HG03354 (cell line): ENCODE data around the gene ME3.
A peak's percentile ranks its signal among the peaks of the same experiment; 100 is the strongest.

Source experiments
- ATAC-seq: cut with Tn5 transposase; IDR thresholded peaks from one replicate; pipeline ENCODE4 v1.9.1; 2021; ENCODE audit warnings: mild to moderate bottlenecking; ENCODE audit not compliant: unreplicated experiment, poor library complexity, severe bottlenecking

ME3 gene

GRCh38 chr11:86672007-86672621, at the start of gene ME3:
Gene ME3 (minus strand): TSS chr11:86672616.
- ATAC-seq = peak; percentile 56

DNA sequence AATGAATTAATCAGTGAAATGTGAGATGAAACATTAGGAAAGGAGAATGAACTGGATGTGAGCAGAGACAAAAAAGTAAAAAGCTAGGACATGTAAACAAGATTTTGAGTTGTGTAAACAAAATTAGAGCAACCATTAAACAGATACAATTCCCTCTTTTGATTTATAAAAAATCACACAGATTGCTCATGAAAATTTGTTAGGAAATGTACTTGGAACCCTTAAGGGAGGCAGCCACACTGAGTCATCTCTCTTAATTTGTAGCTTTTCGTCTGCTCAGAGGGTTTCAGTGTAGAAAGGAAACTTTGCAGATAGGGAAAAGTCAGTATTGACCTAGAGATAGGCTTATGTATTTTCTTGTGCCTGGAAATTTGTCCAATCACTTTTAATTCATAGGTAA, 49.6 kb upstream of the ME3 start:
- ATAC-seq = no peak

DNA sequence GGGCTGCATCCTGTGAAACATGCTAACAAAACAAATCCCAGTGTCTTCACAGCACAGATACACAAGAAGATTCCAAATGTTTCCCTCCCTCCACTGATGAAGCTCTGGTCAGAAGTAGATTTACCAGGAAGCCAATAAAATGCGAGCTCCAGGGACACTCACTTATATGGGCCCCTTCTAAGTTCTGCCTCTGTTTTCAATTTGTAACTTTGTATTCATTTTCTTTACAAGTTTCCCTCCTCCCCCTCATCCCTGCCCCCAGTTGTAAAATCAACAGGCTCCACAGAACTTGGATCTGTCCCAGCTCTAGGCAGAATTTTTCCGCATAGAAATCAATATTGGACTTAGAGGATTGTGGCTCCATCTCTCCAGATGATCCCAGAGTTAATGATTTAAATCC, 48.1 kb upstream of the ME3 start:
- ATAC-seq = no peak

DNA sequence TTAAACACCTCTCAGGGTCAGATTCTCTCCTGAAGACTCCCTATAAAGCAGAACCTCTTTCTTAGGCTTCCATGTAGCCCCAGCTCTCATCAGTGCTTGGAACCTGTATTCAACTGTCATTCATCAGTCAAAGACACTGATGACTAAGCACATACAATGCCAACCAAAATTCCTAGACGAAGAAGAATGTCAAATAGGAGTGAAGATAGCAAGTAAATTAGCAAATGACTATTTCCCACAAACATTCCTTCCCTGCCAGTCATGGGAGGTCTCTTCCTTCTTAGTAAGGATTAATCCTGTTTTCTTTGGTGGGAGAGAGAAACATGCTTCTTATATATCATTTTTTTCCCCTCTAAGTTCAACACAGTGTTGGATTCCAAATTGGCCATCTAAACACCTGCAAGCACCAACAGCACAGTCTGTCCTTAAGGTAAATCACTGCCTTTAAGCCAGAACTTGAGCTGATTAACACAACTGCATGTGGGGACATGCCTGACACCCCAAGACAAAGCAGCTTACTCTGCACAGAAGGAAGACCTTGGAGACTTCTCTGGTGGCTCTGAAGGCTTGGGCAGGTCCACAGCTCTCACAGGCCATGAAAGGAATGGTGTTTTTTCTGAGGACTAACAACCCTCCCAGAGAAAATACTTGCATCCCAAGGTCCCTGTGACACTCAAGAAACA, 47.5 kb upstream of the ME3 start:
- ATAC-seq = no peak

GRCh38 chr11:86718999-86719398, 46.6 kb upstream of the ME3 start:
- no peak for ATAC-seq

DNA sequence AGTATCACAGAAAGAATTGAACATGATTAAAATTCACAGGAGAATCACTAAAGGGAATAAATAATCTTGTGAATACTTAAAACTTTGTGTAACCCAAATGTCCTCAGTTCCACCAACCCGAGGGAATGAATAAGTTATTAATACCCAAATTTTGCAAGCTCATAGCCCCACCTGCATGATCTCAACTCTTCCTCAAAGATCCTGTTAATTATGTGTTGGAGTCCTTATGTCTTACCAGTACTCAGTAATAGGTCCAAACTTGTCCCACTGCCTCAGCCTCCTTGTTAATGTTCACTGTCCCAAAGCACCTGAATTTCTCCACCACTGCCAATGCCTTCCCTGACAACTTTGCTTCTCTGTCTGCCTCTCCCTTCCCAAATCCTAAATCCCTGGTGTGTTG, 46.1 kb upstream of the ME3 start:
- ATAC-seq = no peak

DNA sequence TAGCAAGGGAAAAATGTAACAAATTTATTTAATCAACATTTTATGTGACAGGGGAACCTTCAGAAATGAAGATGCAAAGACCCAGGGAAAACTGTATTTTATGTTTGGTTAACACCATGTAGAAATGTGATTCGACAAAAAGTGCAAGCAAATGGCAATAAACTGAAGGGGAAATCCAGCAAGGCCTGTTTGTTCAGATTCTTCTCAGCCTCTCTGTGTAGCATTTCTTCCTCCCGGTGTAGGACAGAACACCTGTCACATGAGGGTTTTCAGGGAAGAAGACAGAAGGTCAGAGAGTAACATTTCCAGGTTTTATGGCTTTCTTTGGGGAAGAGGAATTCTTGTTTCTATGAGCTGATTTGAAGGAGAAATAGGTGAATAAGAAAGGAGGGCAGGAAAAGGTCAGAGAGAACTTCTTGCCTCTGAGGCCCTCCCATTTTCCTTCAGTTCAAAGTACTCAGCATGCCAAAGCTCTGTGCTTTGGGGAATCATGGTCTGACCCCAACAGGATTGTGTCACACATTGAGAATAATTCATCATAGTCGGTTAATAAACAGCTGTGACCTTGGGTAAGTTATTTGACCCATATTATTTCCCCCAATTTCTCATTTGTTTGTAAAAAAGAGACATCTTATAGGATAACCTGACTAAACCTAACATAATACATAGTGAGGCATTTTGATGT, 45.5 kb upstream of the ME3 start:
- ATAC-seq = no peak

DNA sequence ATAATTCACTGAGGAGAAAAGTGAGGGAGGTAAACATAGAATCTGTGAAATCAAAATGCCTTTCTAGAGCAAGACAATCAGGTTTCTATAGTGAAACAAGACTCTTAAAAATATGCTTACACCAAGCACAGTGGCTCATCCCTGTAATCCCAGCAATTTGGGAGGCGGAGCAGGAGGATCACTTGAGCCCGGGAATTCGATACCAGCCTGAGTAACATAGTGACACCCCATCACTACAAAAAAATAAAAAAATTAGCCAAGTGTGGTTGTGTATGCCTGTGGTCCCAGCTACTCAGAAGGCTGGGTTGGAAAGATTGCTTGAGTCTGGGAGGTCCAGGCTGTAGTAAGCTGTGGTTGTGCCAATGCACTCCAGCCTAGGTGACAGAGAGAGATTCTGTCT, 43.2 kb upstream of the ME3 start:
- ATAC-seq = no peak

DNA sequence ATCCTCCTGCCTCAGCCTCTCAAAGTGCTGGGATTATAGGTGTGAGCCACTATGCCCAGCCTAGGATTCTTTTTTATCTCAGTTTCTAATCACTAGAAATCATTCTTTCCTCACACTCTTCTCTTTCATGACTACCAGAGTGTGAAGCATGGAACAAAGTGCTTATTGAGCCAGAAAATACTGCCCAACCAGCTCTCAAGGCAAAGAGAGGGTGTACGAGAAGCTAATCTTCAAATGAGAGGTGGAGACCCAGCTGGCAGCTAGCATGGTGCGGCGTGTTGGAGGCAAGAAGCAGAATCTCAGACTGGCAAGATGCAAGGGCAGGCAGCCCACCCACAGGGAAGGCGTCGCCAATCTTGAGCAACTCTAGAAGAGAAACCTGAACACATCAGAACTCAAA, 41.1 kb upstream of the ME3 start:
- ATAC-seq = no peak

DNA sequence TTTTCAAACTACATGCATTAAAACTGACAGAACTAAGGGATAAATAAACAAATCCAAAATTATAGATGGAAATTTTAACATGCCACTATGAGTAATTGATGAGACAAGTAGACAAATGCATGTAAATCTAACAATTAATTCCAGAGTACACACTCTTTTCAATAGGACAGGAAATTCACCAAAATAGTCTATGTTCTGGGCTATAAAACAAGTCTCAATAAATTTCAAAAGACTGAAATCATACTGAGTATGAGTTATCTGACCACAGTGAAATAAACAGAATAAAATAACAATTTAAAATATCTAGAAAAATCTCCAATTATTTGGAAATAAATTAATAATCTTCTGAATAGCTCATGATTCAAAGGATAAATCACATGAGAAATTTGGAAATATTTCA, 38.5 kb upstream of the ME3 start:
- ATAC-seq = no peak

DNA sequence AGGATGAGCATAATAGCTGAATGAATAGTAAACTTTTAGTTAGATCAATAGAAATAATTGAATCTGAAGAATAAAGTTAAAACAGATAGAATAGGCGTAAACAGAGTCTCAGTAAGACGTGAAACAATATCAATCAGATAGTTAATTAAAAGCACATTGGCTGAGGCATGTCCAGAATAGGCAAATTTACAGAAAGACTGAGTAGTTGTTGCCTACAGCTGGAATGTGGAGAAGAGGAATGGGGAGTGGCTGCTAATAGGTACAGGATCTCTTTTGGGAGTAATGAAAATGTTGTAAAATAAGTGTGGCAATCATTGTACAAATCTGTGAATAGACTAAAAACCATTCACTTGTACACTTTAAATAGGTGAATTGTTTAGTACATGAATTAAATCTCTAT, 36.3 kb upstream of the ME3 start:
- ATAC-seq = no peak

- ATAC-seq = no peak
Observed at GRCh38 chr11:86706338-86707131, 34.1 kb upstream of the ME3 start.

GRCh38 chr11:86704710-86705109, 32.3 kb upstream of the ME3 start:
- no peak for ATAC-seq

- ATAC-seq = no peak
Observed at GRCh38 chr11:86703987-86704386, 31.6 kb upstream of the ME3 start.

- no peak for ATAC-seq
Observed at GRCh38 chr11:86702220-86702983, 30.0 kb upstream of the ME3 start.

DNA sequence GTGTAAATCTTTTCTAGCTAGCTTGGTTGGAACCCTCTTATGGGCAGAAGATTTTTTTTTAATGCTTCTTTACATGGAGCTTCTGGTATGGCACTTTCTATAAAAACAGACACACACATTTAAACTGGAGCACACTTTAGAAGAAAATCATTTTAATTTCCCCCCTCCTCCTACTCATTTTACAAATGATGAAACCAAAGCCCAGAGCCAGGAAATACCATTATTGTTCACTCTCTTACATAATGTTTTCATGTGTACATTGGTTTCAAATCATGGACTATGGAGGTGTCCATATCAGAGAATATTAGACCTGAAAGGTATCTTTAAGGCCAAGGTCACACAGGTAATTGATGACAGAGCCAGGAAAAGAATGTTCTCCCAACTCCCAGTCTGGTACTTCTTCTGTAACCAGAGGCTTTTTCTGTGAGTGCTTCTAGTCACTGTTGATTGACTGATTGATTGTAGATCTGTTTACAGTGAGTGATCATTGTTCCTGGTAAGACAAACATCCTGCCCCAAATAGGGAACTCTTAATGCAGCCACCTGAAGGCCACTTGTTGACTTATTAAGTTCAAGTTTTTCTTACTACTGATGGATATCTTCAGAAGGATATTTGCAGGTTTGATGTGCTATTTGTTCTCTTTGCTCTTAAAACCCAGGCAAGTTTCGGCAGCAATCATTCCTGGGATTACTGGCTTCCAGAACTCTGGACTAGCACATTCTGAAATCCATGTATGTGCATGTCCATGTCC, 26.8 kb upstream of the ME3 start:
- ATAC-seq = no peak

DNA sequence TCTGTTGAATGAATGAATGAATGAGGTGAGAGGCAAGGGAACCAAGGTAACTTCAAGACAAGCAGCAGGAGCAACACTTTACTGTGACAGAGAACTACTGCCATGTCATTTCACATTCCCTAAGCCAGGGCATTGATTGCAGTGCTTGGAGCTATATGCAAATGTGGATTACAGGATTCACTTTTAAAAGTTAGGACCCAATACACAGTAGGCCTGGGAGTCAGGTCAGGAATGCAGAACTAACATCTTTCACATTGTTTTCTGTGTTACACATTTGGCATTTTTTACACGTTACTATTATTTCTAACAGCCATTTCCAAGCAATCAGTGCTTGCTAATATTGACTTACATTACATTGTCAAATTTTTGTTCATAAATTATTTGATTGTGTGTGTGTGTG, 26.2 kb upstream of the ME3 start:
- no peak for ATAC-seq

- no peak for ATAC-seq
Observed at GRCh38 chr11:86696451-86696850, 24.0 kb upstream of the ME3 start.

DNA sequence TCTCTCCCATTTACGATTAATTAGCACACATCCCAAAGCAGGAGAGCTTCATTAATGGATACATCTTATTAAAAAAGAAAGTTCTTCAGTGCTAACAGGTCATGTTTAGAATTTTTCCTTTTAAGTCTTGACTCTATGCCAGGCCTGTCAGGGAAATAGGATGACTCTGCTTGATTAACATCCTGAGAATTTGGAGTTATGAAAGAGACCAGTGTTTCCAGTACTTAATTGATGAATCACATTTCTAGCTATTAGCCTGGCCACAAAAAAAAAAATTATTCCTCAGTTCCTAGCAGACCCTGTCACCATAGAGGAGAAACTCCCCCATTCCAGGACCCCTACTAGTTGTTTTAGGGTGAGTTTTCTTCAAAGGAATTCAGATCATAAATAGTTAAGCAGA, 23.6 kb upstream of the ME3 start:
- no peak for ATAC-seq
